GM18502 (cell line): ENCODE data around the gene METTL4.

ENCODE experiments used
- ATAC-seq: cut with Tn5 transposase; IDR thresholded peaks from one replicate; pipeline ENCODE4 v1.9.1; 2021; ENCODE audit warnings: mild to moderate bottlenecking; ENCODE audit not compliant: unreplicated experiment, poor library complexity

Gene METTL4, protein sequence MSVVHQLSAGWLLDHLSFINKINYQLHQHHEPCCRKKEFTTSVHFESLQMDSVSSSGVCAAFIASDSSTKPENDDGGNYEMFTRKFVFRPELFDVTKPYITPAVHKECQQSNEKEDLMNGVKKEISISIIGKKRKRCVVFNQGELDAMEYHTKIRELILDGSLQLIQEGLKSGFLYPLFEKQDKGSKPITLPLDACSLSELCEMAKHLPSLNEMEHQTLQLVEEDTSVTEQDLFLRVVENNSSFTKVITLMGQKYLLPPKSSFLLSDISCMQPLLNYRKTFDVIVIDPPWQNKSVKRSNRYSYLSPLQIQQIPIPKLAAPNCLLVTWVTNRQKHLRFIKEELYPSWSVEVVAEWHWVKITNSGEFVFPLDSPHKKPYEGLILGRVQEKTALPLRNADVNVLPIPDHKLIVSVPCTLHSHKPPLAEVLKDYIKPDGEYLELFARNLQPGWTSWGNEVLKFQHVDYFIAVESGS

DNA sequence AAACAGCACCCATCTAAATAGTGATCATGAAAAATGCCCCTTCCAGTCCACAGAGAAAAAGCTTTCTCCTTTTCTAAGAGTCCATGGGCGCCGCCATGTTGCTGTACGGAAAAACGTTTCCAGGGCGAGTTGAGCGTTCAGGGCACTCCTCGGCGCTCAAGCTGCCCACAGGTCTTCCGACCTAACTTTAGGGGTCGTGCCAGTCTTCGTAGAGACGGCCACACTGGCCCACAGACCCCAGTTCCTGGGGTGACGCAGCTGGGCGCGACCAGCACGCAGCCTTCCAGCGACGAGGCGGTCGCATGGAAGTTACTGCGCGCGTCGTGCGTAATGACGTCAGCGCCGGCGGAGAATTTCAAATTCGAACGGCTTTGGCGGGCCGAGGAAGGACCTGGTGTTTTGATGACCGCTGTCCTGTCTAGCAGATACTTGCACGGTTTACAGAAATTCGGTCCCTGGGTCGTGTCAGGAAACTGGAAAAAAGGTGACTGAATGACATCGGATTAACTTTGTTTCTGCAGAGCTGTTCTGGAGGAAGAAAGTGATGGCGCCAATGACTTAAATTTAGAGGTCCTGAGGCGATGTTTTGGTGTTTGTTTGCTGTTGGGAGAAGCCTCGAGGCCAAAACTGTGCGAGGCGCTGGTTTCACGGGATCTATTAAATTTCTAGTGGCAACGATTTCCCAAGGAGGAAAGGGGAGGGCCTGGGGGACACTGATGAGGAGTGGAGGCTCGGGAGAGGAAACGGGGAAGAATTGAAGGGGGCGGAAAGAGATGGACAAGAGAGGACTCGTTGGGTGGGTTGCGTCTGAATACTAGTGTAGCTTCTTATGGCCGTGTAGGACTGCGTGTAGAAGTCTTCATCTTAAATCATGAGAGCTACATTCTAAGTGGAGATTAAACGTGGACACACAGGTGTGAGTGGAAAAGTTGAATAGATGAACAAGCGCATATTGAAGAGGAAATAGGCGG is at the start of gene METTL4, which contains the start of gene NDC80:
Gene METTL4, minus strand, starts transcription at position 306 of the 971 bp plus-strand sequence. CDS start 4,289 bp downstream, outside the sequence.
Gene NDC80, plus strand, starts transcription at position 358 of the 971 bp plus-strand sequence. CDS start 1,429 bp downstream, outside the sequence.
- peak; percentile 79 for ATAC-seq

DNA sequence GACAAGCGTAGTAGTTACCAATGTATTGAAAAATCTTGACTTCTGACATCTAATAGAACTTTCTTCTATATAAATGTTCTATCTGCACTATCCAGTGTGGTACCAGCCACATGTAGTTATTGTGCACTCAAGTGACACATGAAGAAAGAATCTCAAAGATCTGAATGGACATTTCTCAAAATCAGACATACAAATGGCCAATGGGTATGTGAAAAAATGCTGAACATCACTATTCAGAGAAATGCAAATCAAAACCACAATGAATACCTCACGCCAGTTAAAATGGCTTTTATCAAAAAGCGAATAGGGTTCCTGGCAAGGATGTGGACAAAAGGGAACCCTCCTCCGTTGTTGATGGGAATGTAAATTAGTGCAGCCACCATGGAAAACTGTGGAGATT is 46.7 kb upstream of the METTL4 start:
- ATAC-seq, result no peak

DNA sequence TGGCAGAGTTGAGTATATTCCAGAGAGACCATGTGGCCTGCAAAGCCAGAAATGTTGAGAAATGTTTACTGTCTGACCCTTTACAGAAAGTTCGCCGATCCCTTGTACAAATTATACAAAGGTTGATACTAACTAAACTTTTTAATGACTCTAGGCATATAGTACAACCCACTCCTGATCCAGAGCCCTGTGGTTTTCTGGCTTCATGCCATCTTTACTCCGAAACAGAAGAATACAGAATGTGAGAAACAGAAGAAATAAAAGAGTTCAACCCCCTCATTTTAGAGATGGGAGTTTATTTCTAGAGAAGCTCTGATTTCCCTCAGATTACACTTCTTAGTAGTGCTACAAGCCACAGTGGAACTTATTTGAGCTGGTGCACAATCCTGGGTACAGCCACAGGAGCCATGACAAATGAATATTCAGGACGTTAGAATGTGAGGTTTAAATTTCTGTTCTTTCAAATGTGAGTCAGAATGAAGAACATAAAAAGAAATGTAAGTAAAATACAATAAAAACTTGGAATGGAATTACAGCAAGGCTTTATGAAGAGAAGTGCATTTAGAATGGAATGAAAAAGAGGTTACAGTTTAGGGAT is 46.2 kb upstream of the METTL4 start:
- ATAC-seq, result no peak

DNA sequence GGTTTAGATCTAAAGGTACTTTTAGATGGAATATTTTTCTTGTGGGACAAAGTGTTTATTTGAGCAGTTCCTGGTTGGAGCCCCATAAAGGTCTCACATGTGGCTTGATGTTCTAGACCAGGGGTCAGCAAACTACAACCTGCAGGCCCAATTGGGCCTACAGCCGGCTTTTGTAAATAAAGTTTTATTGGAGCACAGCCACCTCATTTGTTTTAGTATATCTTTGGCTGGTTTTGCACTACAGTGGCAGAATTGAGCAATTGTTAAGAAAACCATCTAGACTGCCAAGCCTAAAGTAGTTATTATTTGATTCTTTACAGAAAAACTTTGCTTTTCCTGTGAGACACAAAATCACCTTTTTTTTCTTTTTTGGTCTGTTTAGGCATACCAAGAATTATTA is 41.7 kb upstream of the METTL4 start:
- no peak for ATAC-seq

DNA sequence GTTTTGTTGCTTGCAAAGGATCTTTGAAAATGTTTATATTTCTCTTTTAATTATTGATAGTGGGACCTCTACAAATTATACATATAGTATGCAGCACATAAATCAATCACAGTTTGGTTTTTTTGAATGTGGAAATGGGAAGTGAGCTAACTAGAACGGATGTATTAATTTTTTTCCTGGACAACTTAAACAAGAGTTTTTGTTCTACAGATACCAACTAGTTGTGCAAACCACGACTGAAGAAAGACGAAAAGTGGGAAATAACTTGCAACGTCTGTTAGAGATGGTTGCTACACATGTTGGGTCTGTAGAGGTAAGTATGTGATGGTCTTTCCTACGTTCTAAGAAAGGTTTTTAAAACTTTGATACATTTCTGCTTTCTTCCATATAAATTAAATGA is 39.2 kb upstream of the METTL4 start:
- ATAC-seq, result no peak

DNA sequence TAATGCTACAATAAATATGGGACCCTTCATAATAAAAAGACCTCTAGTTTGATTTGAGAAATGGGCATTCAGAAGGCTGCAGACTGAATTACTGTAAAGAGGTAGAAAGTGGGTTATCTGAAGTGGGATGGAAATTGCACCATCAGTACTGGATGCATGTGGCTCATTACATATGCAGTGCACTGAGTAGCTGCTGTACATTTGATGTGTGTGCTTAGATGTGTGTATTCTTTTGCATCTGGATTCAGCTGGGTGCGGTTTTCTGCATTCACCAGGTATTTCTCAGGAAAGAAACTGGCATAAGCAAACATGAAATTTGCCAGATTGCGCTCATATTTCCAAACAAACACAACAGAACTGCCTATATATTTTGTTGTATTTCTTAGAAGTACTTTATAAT is 38.3 kb upstream of the METTL4 start:
- ATAC-seq, result no peak

DNA sequence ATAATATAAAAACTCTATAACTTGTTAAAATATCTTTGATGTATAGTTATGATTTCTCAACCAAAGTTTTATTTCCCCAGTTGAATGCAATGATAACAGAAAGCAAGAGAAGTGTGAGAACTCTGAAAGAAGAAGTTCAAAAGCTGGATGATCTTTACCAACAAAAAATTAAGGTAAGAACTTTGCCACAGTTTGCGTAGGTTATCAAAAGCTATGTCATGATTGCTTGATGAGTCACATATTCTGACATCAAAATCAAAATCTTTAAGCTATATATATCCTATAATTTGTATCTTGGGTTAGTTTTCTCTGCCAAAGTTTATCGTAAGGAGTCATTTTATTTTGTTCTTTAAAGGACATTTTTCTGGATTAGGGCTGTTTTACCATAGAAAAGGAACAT is 35.0 kb upstream of the METTL4 start:
- ATAC-seq, result no peak

DNA sequence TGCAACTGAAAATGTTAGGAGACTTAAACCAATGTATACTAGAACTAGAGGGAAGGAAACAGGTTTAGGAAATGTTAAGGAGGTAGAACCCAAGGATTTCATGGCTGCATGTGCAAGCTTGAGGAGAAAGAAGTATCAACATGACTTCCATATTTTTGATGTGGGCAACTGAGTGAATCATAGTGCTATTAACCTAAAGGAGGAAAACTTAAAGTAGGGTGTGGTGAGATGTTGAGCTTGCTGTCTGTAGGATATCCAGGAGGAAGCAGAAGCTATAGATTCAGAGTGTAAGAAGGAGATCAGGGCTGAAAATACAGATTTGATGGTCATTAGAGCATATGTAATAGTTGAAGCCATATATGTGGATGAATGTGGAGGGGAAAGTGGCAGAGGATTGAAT is 31.5 kb upstream of the METTL4 start:
- ATAC-seq, result no peak

DNA sequence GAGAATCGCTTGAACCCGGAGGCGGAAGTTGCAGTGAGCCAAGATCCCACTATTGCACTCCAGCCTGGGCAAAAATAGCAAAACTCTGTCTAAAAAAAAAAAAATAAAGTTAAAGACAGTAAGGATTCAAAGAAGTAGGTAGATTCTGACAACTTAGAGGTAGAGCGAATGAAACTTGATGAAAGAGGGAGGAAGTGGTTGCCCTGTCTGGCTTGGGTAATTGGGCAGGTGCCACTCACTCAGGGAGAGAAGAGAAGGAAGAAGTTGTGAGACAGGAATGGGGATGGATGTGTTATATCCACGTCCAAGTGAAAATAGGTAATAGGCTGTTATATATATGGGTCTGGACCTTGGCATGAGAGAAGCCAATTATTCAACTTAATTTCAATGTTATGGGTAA is 26.3 kb upstream of the METTL4 start:
- ATAC-seq, result no peak

DNA sequence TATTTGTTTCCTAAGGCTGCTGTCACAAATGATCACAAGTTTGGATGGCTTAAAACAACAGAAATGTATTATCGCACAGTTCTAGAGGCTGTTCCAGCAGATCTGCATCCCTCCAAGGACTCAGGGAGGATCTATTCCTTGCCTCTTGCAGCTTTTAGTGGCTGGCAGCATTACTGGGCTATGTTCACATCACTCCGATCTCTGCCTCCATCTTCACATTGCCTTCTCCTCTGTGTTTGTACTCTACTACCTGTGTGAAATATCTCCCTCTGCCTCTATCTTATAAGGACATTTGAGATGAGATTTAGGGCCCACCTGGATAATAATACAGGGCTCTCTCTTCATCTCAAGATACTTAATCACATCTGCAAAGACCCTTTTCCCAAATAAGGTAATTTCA is 19.0 kb upstream of the METTL4 start:
- ATAC-seq, result no peak

DNA sequence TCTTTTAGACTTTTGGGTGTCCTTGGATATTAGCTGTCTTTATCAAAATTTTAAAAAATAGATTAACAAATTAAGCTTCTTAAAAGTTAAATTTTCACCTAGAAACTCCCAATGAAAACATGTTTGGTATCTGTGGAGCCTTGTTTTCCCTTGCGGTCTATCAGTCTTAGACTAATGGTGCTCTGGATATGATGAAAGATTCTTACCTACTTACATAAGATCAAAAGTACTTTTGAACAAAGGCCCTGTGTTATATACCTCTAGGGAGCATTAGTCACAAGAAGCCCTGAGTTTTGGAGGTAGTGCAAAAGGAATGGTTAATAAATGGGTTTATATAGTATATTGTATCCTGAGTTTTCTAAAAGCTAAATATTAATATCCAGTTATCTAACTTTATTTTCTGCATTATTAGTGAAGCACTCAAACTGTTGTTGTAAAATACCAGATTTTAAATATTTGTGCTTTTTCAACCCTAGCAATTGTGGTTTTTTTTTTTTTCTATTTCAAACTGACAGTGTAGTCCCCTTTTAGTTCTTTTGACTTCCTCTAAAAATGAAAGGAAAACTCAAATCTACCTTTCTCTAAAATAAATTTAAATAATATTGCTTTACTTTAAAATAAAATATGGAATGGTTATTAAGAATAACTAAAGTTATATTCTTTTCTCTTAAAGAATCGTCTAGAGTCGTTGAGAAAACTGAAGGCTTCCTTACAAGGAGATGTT is 18.2 kb upstream of the METTL4 start:
- ATAC-seq, result no peak

DNA sequence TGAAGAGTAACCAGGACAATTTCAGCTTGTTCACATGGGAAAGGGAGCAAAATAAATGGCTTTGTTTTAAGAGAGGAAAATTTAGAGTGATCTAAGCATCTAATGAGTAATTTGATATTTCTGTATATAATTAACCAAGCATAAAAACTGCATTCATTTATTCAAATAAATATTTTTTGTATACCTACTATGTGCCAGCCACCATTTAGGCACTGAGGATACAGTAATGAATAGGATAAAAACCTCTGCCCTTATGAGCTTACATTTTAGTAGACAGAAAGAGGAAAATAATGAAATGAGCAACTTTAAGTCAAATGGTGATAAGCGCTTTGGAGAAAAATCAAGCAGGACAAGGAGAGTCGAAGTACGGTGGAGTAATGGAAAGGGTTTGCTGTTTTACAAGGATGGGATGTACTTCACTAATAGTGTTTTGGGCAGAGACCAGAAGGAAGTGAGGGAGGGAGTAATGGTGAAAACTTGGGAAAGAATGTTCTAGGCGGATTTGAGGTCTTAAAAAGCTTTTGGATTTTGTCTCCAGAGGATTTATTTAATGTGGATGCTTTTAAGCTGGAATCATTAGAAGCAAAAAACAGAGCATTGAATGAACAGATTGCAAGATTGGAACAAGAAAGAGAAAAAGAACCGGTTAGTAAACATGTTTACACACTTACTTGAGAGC is 17.5 kb upstream of the METTL4 start:
- no peak for ATAC-seq

DNA sequence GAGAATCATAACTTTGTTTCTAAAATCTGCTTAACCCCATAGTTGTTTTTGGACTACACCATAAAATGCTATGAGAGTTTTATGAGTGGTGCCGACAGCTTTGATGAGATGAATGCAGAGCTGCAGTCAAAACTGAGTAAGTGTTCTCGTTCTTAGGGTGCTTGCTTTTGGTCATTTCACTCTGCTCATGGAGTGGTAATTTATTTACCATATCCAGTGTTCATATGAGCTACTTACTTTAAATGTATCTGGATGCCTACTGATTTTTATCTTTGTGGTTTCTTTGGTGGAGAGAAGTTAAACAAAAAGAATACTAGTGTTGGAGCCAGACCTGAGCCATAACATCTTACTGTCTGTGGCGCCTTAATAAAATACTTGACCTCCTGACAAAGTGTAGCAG is 16.5 kb upstream of the METTL4 start:
- ATAC-seq, result no peak

DNA sequence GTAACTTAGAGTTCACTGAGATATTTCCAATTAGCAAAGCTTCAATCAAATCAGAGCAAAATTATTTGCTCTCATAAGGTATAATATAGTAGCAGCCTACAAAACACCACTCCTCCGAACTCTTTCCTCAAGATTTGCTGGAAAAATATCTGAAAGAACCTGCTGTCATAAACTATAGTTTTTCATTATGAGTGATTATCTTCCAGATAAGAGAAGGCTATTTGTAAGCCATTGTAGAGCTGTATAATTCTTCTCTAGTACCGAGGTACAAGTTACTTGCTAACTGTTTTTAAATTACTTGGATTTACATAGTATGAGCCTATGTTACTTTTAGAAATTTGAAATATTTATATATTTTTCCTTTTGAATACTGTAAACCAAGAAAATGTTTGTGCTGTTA is 2.1 kb upstream of the METTL4 start:
- ATAC-seq, result no peak

DNA sequence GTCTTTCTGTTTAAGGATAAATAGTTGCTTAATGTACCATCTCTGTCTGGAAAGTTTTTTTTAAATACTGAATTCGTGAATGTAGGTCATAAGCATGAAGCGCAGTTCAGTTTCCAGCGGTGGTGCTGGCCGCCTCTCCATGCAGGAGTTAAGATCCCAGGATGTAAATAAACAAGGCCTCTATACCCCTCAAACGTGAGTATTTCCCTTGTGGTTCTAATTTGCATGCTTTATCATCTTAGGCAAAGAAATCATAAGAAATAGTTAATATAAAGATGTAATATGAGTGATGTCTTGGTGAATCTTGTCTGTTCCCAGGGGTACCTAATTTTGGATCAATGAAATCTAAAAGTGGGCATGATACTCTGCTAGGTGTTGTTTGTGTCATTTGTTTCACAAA is 1.6 kb upstream of the METTL4 start:
- no peak for ATAC-seq

DNA sequence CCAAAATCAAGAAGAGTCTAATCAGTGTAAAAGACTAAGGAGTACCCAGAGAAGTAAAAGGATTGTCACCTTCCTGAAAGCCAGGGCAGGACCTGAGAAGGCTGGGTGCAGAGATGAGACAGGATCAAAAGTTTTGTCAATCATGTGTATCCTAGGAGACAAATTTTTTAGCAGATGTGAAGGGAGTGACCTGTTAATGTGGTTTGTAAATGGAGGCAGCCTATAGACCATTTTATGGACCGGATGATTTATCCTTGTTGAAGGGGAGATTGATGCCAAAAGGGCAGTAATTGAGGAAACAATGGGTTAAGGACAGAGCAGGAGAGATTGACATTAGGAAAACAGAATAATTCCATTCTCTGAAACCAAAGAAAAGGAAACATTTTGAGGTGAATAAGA is 865 bp upstream of the METTL4 start:
- peak; percentile 14 for ATAC-seq

DNA sequence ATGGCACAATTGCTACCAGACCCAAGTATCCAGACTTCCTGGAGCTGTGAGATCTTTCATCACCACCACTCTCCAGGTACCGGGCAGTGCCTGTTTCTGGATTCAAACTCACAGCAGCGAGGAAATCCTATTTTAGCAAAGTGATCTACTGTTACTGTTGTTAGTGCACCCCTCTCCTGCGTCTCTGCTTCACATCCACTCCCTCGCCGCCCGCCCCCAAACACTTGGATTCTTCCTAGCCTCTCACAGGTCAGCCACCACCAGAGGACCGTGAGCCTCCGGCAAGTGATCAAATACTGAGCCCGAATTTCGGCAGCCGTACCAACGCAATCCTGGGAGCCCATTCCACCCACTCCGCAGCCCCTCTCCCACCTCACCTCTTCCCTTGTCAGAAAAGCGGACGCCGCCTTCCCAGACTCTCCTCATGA is 519 bp downstream of the METTL4 start:
- ATAC-seq, result peak; percentile 54

DNA sequence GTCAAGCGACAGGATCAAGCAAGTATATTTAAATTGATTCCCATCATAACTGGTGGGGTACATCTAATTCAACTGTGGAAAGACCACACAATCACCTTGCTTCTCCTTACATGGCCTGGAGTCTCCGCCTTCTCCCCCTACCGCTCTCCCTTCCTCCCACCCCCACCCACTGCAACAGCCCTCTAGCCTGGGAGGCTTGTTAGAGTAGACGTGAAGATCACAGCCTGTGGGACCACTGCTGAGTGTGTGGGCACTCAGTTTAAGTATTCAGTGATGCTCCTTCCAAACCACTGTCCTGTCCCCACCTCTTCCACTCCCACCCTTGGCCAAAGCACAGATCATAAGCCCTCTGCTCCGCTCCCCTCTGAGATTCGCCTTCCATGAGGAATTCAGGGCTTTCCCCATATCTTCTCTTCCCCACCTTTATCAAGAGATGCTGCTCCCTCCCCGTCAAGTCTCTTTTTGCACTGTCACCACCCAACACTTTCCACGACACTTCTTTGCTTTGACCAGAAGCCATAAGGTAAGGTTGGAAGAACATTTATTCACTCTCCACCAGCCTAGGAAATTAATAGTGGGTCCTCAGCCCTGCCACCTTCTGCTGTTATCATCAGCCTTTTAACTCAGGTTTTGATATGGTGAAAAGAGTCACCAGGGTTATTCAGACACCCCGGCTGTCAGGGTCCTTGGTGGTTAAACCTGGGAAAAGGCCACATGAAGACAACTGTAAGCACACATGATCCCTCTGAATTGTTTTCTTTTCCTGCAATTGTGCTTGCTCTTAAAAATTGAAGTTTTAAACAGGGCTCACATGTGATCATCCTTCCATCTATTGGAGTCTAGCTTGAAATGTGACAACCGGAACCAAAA is 1.7 kb downstream of the METTL4 start:
- ATAC-seq, result no peak
